PC-9 (cell line): Measurements from ENCODE around the gene C11orf86. TPM values are rescaled to one million over a fixed set of nuclear protein-coding genes. Genes with fewer than 3 reads are reported as not detected.

Experiments used
- Bru-seq: library from RNA; stranded (reverse); fragments of 400-500 nt; gene quantifications from one replicate; lab custom pipeline; 2021; lab: Mats Ljungman, UMichigan
- BruChase-seq, 2 experiments: library from RNA; stranded (reverse); fragments of 400-500 nt; gene quantifications; one replicate each; lab custom pipeline; 2021; lab: Mats Ljungman, UMichigan
- BruUV-seq: library from RNA; stranded (reverse); fragments of 400-500 nt; replicated peaks from 2 replicates; lab custom pipeline; 2021; lab: Mats Ljungman, UMichigan
- CTCF ChIA-PET: fragments of 300-600 bp; sonication (Branson Sonifier 250); formaldehyde crosslinking; loops from one replicate; lab custom pipeline; 2022; ENCODE audit warnings: antibody characterized with exemption; lab: Charles Lee
- POLR2A ChIA-PET: fragments of 300-600 bp; sonication (Branson Sonifier 250); formaldehyde crosslinking; loops from one replicate; lab custom pipeline; 2022; ENCODE audit warnings: antibody characterized with exemption; ENCODE audit not compliant: unreplicated experiment; lab: Charles Lee
- DNase-seq, 2 experiments: peaks; one replicate each; pipeline versions ENCODE4 v3.0.0 to v3.0.0-alpha.2; 2015 to 2022; ENCODE audit warnings: mixed read lengths in 1 of 2
- H2AFZ ChIP-seq: fragments of 200-600 bp; sonication (generic); 2 replicates; pipeline ENCODE4 v1.8.1; 2017; ENCODE audit warnings: antibody characterized with exemption
- H3F3A ChIP-seq: fragments of 200-600 bp; sonication (generic); 2 replicates; pipeline ENCODE4 v1.8.1; 2017; ENCODE audit warnings: antibody characterized with exemption, mild to moderate bottlenecking, low read depth; ENCODE audit not compliant: insufficient read depth
- H3K27ac ChIP-seq: fragments of 200-600 bp; sonication (generic); 2 replicates; pipeline ENCODE4 v1.6.1; 2016; ENCODE audit warnings: mixed run types
- H3K27me3 ChIP-seq: fragments of 200-600 bp; sonication (generic); 2 replicates; pipeline ENCODE4 v1.6.1; 2016; ENCODE audit warnings: low read depth, mixed run types; ENCODE audit not compliant: insufficient read depth
- H3K36me3 ChIP-seq: fragments of 200-600 bp; sonication (generic); 2 replicates; pipeline ENCODE4 v1.6.1; 2016; ENCODE audit warnings: low read depth, mixed run types
- H3K4me1 ChIP-seq: fragments of 200-600 bp; sonication (generic); replicated peaks from 2 replicates; pipeline ENCODE4 v1.6.1; 2016; ENCODE audit warnings: mixed run types; ENCODE audit not compliant: insufficient read depth
- H3K4me2 ChIP-seq: fragments of 200-600 bp; sonication (generic); 2 replicates; pipeline ENCODE4 v1.6.1; 2017; ENCODE audit warnings: mixed run types
- H3K4me3 ChIP-seq: fragments of 200-600 bp; sonication (generic); 2 replicates; pipeline ENCODE4 v1.6.1; 2016; ENCODE audit warnings: mixed run types
- H3K79me2 ChIP-seq: fragments of 200-600 bp; sonication (generic); 2 replicates; pipeline ENCODE4 v1.6.1; 2017; ENCODE audit warnings: low read depth, mixed run types
- H3K9me2 ChIP-seq: fragments of 200-600 bp; sonication (generic); 2 replicates; pipeline ENCODE4 v1.8.1; 2017; ENCODE audit warnings: mild to moderate bottlenecking; ENCODE audit not compliant: insufficient read depth
- H3K9me3 ChIP-seq: fragments of 200-600 bp; sonication (generic); 2 replicates; pipeline ENCODE4 v1.8.1; 2016; ENCODE audit warnings: low read depth; ENCODE audit not compliant: insufficient read depth
- H4K20me1 ChIP-seq: fragments of 200-600 bp; sonication (generic); 2 replicates; pipeline ENCODE4 v1.8.1; 2017; ENCODE audit not compliant: insufficient read depth
- EZH2 ChIP-seq: fragments of 200-600 bp; sonication (generic); IDR thresholded peaks from 2 replicates; pipeline ENCODE4 v1.8.0; 2017; ENCODE audit warnings: antibody characterized with exemption, low read depth
- intact Hi-C: fragments of 100-400 bp; cut with micrococcal nuclease; formaldehyde crosslinking; loops from one replicate; pipeline ENCODE4 v1.10.0; 2022; ENCODE audit not compliant: unreplicated experiment
- long read RNA-seq: library from polyadenylated mRNA; stranded (forward); transcript quantifications from one replicate; pipeline ENCODE4 v2.0.0, GENCODE V29; 2022
- total RNA-seq: library from RNA; stranded (reverse); gene quantifications from 2 replicates; pipeline ENCODE4 v1.2.3, GENCODE V29; 2021
- TF ChIP-seq, protein P1 (sequence below): fragments of 200-600 bp; sonication (generic); conservative IDR thresholded peaks from 2 replicates; pipeline ENCODE4 v1.6.1; 2017; ENCODE audit warnings: mixed run types, antibody characterized with exemption, mild to moderate bottlenecking, moderate library complexity

The C11orf86 gene, protein sequence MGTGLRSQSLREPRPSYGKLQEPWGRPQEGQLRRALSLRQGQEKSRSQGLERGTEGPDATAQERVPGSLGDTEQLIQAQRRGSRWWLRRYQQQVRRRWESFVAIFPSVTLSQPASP
- total RNA-seq, result not detected in 2 replicates
- Bru-seq, nascent RNA, result not detected
- BruChase-seq, experiment 1, labeled RNA remaining after a 2-hour chase, result not detected
- BruChase-seq, experiment 2, labeled RNA remaining after a 6-hour chase, result percentile 32 among the genes with signal in this experiment
- long read RNA-seq, partial matches to known transcripts, result 0 of 1 reads
- long read RNA-seq, other reads (novel, unspliced or antisense), result 1 of 1 reads

DNA sequence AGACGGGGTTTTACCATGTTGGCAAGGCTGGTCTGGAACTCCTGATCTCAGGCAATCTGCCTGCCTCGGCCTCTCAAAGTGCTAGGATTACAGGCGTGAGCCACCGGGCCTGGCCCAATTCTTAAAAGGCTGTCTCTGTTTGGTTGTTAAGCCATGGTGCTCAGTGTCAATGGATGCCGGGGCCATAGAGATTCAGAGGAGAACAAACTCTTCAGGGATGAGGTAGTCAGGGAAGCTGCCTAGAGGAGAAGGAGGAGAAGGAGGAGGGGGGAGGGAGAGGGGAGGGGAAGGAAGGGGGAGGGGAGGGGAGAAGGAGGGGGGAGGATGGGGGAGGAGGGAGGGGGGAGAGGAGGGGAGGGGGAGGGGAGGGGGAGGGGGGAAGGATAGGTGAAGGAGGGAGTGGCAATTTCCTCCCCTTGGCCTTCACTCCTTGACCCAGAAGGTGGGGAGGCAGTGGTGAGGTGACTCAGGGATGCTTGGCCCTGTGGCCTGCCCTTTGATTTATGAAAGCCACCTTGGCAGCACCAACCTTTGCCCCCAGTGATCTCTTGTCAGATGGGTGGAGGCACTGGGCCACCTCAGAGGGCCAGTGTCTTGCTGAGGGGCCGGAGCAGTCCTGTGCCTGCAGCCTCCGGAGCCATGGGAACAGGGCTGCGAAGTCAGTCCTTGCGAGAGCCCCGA is at the start of gene C11orf86:
Gene C11orf86 (plus strand): TSS at position 581 of the 681 bp plus-strand sequence. CDS start 59 bp downstream, at position 640.
- Histone ChIP-seq H3F3A (peaks cover 60% of the 10 kb centered on the region), H3K9me2 (no peaks in the 10 kb centered on the region), H3K4me2 (peak within 1 kb of the TSS; percentile 50), H2AFZ (no peak within 1 kb of the TSS), H3K4me3 (no peak within 1 kb of the TSS), H3K4me1 (peaks cover 56% of the 10 kb centered on the region), H3K36me3 (no peaks in the 10 kb centered on the region), H3K79me2 (no peaks in the 10 kb centered on the region), H3K27ac (peak within 1 kb of the TSS; percentile 48), H4K20me1 (no peaks in the 10 kb centered on the region), H3K9me3 (peaks cover 3% of the 10 kb centered on the region; the same call in 1 of the 2 replicates), H3K27me3 (no peaks in the 10 kb centered on the region)
- CTCF ChIA-PET, result interaction anchor here (0.6 kb wide), 1 partner anchor 98 kb away, joined by 3 read pairs; no protein-coding TSS in a partner anchor
- POLR2A ChIA-PET, result interaction anchor here (0.5 to 0.7 kb wide), 2 partner anchors 119 to 207 kb away, joined by 3 to 4 read pairs; no protein-coding TSS in a partner anchor
- BruUV-seq, result no TSS peak
- intact Hi-C loops, result loop anchor here (5.0 kb wide), 2 partner anchors 93 to 133 kb away; partner anchors contain the start of gene RCE1
- DNase-seq, result peak; percentile 39 to 65
- TF ChIP-seq EZH2, result no peak
- TF ChIP-seq, protein P1, sequence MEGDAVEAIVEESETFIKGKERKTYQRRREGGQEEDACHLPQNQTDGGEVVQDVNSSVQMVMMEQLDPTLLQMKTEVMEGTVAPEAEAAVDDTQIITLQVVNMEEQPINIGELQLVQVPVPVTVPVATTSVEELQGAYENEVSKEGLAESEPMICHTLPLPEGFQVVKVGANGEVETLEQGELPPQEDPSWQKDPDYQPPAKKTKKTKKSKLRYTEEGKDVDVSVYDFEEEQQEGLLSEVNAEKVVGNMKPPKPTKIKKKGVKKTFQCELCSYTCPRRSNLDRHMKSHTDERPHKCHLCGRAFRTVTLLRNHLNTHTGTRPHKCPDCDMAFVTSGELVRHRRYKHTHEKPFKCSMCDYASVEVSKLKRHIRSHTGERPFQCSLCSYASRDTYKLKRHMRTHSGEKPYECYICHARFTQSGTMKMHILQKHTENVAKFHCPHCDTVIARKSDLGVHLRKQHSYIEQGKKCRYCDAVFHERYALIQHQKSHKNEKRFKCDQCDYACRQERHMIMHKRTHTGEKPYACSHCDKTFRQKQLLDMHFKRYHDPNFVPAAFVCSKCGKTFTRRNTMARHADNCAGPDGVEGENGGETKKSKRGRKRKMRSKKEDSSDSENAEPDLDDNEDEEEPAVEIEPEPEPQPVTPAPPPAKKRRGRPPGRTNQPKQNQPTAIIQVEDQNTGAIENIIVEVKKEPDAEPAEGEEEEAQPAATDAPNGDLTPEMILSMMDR, result no peak

DNA sequence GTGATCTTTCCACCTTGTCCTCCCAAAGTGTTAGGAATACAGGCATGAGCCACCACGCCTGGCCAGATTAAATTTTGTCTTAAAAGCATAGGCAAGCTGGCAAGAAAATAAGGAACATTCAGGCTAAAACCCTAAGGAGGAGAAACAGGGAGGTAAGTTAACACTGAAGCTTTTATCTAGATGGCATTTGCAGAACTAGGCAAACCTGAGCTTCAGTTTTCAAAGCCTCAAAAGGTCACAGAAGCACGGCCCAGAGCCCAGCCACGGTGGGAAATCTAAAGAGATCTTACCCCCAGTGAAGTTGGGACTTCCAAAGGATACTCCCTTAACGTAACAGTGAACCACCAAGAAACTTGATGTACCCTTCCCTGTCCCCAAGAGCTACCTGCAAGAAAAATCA is 45.4 kb upstream of the C11orf86 start:
- no peak overlapping the region for H3K4me3 ChIP-seq
- no peaks in the 10 kb centered on the region for H4K20me1 ChIP-seq
- H3K27ac ChIP-seq, result no peak overlapping the region
- H3K36me3 ChIP-seq, result no peaks in the 10 kb centered on the region
- ChIA-PET POLR2A (no interaction called here), CTCF (no interaction called here)
- H3F3A ChIP-seq, result no peaks in the 10 kb centered on the region; the same call in 1 of the 2 replicates
- H3K4me1 ChIP-seq, result no peaks in the 10 kb centered on the region
- H3K4me2 ChIP-seq, result no peak overlapping the region
- BruUV-seq, result no TSS peak
- DNase-seq, result no peak
- no peaks in the 10 kb centered on the region for H3K9me2 ChIP-seq
- TF ChIP-seq, protein P1, result no peak
- TF ChIP-seq EZH2, result no peak
- no peaks in the 10 kb centered on the region for H3K9me3 ChIP-seq
- no peak overlapping the region for H2AFZ ChIP-seq
- no peaks in the 10 kb centered on the region for H3K79me2 ChIP-seq
- H3K27me3 ChIP-seq, result no peaks in the 10 kb centered on the region
- intact Hi-C loops, result no loop called here

DNA sequence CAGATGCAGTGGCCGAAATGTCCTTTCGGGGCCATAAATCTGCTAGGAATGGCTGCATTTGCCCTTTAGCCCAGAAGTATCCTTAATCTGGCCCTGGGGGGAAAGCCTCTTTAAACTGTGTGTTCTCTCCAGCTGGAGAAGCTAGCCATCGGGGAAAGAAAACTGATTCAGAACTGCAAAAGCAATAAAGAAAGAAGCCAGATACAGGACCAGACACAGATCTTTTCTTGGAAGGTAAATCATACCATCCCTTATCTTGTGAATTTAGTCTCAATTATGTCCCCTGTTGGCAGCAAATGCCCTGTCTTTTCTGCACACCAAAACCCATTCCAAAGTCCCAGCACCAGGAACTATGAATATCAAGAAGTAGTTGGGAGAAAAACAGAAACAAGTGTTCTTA is 42.6 kb upstream of the C11orf86 start:
- Histone ChIP-seq H3K4me3 (no peak overlapping the region), H3K9me2 (no peaks in the 10 kb centered on the region), H3K27me3 (no peaks in the 10 kb centered on the region), H3K4me2 (no peak overlapping the region), H3K27ac (no peak overlapping the region), H3K9me3 (0 out of 2 replicates have a peak, but pooled peaks cover 4% of the 10 kb centered on the region), H3F3A (peaks cover 22% of the 10 kb centered on the region; the same call in 1 of the 2 replicates), H3K4me1 (peaks cover 26% of the 10 kb centered on the region), H2AFZ (no peak overlapping the region), H3K79me2 (no peaks in the 10 kb centered on the region), H4K20me1 (no peaks in the 10 kb centered on the region), H3K36me3 (no peaks in the 10 kb centered on the region)
- TF ChIP-seq, protein P1, result no peak
- no peak for TF ChIP-seq EZH2
- no peak for DNase-seq
- intact Hi-C loops, result no loop called here
- CTCF ChIA-PET, result interaction anchor here (0.7 kb wide), 1 partner anchor 62 kb away, joined by 6 read pairs; no protein-coding TSS in a partner anchor
- POLR2A ChIA-PET, result no interaction called here
- no TSS peak for BruUV-seq
